ENCODE measurements around the gene NCOA3. TPM values are rescaled to one million over a fixed set of nuclear protein-coding genes. Genes with fewer than 3 reads are reported as not detected.

The NCOA3 gene
- total and polyA plus RNA-seq, 7 donors: 11.9 to 56.9 (median 18.1) TPM

GRCh38 chr20:47480705-47481104 is 21.0 kb upstream of the NCOA3 start:
- intact Hi-C loops (cut with DNase I): no loop called here
- no peak for TF ChIP-seq CTCF (IDR thresholded peaks at IDR 0.05)
- H3K27ac ChIP-seq: no peak overlapping the region

GRCh38 chr20:47481330-47482216 is 20.1 kb upstream of the NCOA3 start:
- Histone ChIP-seq H3K36me3 (ENCODE audit: insufficient read depth in 1 of 2, low read depth in 1 of 2) (no peaks in the 10 kb centered on the region), H3K9me3 (no peaks in the 10 kb centered on the region), H3K4me1 (no peaks in the 10 kb centered on the region), H3K27me3 (ENCODE audit: insufficient read depth in 3 of 3, low read length in 2 of 3) (no peaks in the 10 kb centered on the region), H3K4me3 (no peak overlapping the region), H3K27ac (no peak overlapping the region)
- no peak for TF ChIP-seq CTCF (IDR thresholded peaks at IDR 0.05)
- ATAC-seq (no peak), DNase-seq (no peak)
- intact Hi-C loops (cut with DNase I): no loop called here
- 80 to 84% (median 84%) methylated on average over 15 of the region's 15 CpGs for WGBS, 3 donors

More at GRCh38 chr20:47480705-47481104, 21.0 kb upstream of the NCOA3 start:
- Histone ChIP-seq H3K9me3 (no peaks in the 10 kb centered on the region), H3K36me3 (ENCODE audit: insufficient read depth in 1 of 2, low read depth in 1 of 2) (no peaks in the 10 kb centered on the region), H3K4me3 (no peak overlapping the region), H3K27me3 (ENCODE audit: insufficient read depth in 3 of 3, low read length in 2 of 3) (no peaks in the 10 kb centered on the region), H3K4me1 (no peaks in the 10 kb centered on the region)
- DNase-seq (no peak), ATAC-seq (no peak)

GRCh38 chr20:47482705-47483104 is 19.0 kb upstream of the NCOA3 start:
- Histone ChIP-seq H3K4me1 (no peaks in the 10 kb centered on the region), H3K27me3 (ENCODE audit: insufficient read depth in 3 of 3, low read length in 2 of 3) (no peaks in the 10 kb centered on the region), H3K9me3 (no peaks in the 10 kb centered on the region), H3K36me3 (ENCODE audit: insufficient read depth in 1 of 2, low read depth in 1 of 2) (no peaks in the 10 kb centered on the region), H3K27ac (no peak overlapping the region), H3K4me3 (no peak overlapping the region)
- DNase-seq (no peak), ATAC-seq (no peak)
- no peak for TF ChIP-seq CTCF (IDR thresholded peaks at IDR 0.05)
- intact Hi-C loops (cut with DNase I): no loop called here
- WGBS, 3 donors: 86 to 91% (median 90%) methylated on average over 2 of the region's 2 CpGs

GRCh38 chr20:47484303-47484702 is 17.4 kb upstream of the NCOA3 start:
- TF ChIP-seq CTCF (IDR thresholded peaks at IDR 0.05): no peak
- Histone ChIP-seq H3K27ac (no peak overlapping the region), H3K27me3 (ENCODE audit: insufficient read depth in 3 of 3, low read length in 2 of 3) (no peaks in the 10 kb centered on the region), H3K4me3 (no peak overlapping the region), H3K36me3 (ENCODE audit: insufficient read depth in 1 of 2, low read depth in 1 of 2) (no peaks in the 10 kb centered on the region), H3K9me3 (no peaks in the 10 kb centered on the region), H3K4me1 (no peaks in the 10 kb centered on the region)
- WGBS, 3 donors: 72 to 90% (median 80%) methylated on average over 5 of the region's 5 CpGs
- ATAC-seq (no peak), DNase-seq (no peak)
- intact Hi-C loops (cut with DNase I): no loop called here

All from psoas muscle (tissue), 8 donors.